Ishikawa (cell line): ENCODE results near the gene SMURF1.

ENCODE experiments used
- CEBPB ChIP-seq: IDR thresholded peaks from 2 replicates; pipeline ENCODE4 v1.6.1; 2012
- CREB1 ChIP-seq: IDR thresholded peaks from 2 replicates; pipeline ENCODE4 v1.6.1; 2012; ENCODE audit warnings: low read depth
- EGR1 ChIP-seq: IDR thresholded peaks from 2 replicates; pipeline ENCODE4 v1.6.1; 2012
- EP300 ChIP-seq: IDR thresholded peaks from 2 replicates; pipeline ENCODE4 v1.6.1; 2012; ENCODE audit warnings: borderline replicate concordance
- FOXM1 ChIP-seq: IDR thresholded peaks from 2 replicates; pipeline ENCODE4 v1.6.1; 2012; ENCODE audit warnings: low read depth, borderline replicate concordance
- NFIC ChIP-seq: IDR thresholded peaks from 2 replicates; pipeline ENCODE4 v1.6.1; 2012
- RAD21 ChIP-seq: IDR thresholded peaks from 2 replicates; pipeline ENCODE4 v1.6.1; 2012; ENCODE audit warnings: low read depth
- TAF1 ChIP-seq: IDR thresholded peaks from 2 replicates; pipeline ENCODE4 v1.6.1; 2012; ENCODE audit warnings: low read depth, mild to moderate bottlenecking
- TCF12 ChIP-seq: IDR thresholded peaks from 2 replicates; pipeline ENCODE4 v1.6.1; 2012; ENCODE audit warnings: low read depth
- TEAD4 ChIP-seq: IDR thresholded peaks from 2 replicates; pipeline ENCODE4 v1.6.1; 2012
- YY1 ChIP-seq: IDR thresholded peaks from 2 replicates; pipeline ENCODE4 v1.6.1; 2012; ENCODE audit warnings: low read depth
- ZBTB7A ChIP-seq: IDR thresholded peaks from 2 replicates; pipeline ENCODE4 v1.6.1; 2012; ENCODE audit warnings: low read depth
- TF ChIP-seq, protein P1 (sequence below): IDR thresholded peaks from 2 replicates; pipeline ENCODE4 v1.6.1; 2012
- TF ChIP-seq, protein P2 (sequence below): IDR thresholded peaks from 2 replicates; pipeline ENCODE4 v1.6.1; 2012; ENCODE audit warnings: low read depth, mild to moderate bottlenecking
- TF ChIP-seq, protein P3 (sequence below): IDR thresholded peaks from 2 replicates; pipeline ENCODE4 v1.6.1; 2012

SMURF1 gene

DNA sequence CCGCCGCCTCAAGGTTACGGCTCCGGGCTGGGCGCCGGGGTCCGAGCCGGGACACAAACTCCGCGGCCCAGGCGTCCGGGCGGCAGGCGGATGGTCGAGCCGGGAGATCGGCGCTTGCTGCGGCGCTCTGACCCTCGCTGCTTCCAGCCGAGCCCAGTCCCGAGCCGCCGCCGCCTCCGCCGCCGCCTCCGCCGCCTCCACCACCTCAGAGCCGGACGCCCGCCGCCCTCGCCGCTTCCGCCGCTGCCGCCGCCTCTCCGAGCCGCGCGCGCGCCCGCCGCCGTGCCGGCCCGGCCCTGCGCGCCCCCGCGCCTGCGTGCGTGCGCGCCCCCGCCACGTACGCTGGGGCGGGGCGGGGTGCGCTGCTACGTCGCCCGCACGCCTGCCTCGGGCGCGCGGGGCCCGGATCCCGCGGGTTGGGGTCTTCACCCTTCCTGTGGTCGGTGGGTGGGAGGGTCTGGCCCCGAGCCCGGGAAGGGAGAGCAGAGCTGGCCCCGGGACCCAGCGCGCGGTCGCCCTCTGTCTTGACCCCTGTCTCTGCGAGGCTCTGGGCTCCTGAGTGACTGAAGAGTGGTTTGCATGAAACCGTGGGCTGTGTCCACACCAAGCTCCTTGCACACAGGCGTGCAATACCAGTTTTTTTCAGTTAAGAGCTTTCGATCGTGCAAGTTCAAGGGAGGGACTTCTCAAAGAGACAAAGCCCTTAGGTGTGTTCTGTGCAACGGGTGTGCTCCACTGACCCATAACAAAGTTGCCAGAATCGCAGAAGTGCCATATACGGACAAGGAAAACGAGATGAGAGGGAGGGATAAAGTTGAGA is at the start of gene SMURF1:
SMURF1 (minus strand) TSS at position 256 of the 820 bp plus-strand sequence. CDS start 328 bp downstream, outside the sequence.
- TF ChIP-seq, protein P1, sequence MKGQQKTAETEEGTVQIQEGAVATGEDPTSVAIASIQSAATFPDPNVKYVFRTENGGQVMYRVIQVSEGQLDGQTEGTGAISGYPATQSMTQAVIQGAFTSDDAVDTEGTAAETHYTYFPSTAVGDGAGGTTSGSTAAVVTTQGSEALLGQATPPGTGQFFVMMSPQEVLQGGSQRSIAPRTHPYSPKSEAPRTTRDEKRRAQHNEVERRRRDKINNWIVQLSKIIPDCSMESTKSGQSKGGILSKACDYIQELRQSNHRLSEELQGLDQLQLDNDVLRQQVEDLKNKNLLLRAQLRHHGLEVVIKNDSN, result no peak
- TF ChIP-seq YY1, result no peak
- TF ChIP-seq, protein P2, sequence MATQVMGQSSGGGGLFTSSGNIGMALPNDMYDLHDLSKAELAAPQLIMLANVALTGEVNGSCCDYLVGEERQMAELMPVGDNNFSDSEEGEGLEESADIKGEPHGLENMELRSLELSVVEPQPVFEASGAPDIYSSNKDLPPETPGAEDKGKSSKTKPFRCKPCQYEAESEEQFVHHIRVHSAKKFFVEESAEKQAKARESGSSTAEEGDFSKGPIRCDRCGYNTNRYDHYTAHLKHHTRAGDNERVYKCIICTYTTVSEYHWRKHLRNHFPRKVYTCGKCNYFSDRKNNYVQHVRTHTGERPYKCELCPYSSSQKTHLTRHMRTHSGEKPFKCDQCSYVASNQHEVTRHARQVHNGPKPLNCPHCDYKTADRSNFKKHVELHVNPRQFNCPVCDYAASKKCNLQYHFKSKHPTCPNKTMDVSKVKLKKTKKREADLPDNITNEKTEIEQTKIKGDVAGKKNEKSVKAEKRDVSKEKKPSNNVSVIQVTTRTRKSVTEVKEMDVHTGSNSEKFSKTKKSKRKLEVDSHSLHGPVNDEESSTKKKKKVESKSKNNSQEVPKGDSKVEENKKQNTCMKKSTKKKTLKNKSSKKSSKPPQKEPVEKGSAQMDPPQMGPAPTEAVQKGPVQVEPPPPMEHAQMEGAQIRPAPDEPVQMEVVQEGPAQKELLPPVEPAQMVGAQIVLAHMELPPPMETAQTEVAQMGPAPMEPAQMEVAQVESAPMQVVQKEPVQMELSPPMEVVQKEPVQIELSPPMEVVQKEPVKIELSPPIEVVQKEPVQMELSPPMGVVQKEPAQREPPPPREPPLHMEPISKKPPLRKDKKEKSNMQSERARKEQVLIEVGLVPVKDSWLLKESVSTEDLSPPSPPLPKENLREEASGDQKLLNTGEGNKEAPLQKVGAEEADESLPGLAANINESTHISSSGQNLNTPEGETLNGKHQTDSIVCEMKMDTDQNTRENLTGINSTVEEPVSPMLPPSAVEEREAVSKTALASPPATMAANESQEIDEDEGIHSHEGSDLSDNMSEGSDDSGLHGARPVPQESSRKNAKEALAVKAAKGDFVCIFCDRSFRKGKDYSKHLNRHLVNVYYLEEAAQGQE, result no peak
- TF ChIP-seq TCF12, result 0 out of 2 replicates have a peak, but pooled peaks have one; percentile 10
- TF ChIP-seq RAD21, result no peak
- no peak for TF ChIP-seq CEBPB
- no peak for TF ChIP-seq FOXM1
- no peak for TF ChIP-seq TEAD4
- peak; percentile 73; the same call in 1 of the 2 replicates for TF ChIP-seq TAF1
- TF ChIP-seq EGR1, result no peak
- TF ChIP-seq NFIC, result no peak
- no peak for TF ChIP-seq CREB1
- peak; percentile 91; the same call in 1 of the 2 replicates for TF ChIP-seq ZBTB7A
- TF ChIP-seq, protein P3, sequence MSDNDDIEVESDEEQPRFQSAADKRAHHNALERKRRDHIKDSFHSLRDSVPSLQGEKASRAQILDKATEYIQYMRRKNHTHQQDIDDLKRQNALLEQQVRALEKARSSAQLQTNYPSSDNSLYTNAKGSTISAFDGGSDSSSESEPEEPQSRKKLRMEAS, result 0 out of 2 replicates have a peak, but pooled peaks have one; percentile 12
- TF ChIP-seq EP300, result no peak

DNA sequence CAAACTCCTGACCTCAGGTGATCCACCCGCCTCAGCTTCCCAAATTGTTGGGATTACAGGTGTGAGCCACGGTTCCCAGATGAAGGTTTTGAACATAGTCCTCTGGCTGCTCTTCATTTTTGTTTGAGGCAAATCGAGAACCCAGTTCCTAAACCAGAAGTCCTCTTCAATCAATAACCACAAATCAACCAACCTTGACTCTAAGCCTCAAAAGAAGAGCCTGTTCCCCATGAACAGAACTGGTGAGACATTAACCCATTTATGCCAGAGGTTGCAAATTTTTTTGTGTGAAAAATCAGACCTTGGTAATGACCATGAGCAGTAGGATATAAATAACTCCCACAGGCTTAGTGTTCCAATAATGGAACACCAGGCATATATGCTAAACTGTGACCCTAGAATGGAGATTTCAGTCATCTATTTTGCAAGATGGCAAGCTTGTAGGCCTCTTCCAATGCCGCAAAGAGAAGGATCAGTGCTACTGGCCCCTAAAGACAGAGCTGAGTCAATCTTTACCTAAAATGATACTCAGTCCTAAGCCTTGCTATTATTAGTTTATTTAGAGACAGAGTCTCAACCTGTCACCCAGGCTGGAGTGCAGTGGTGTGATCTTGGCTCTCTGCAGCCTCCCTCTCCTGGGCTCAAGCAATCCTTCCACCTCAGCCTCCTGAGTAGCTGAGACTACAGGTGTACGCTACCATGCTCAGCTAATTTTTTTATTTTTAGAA is 48.1 kb upstream of the SMURF1 start:
- TF ChIP-seq, protein P1, result no peak
- TF ChIP-seq ZBTB7A (no peak), EP300 (no peak), EGR1 (no peak), YY1 (no peak), CREB1 (no peak), FOXM1 (no peak), CEBPB (no peak), TCF12 (no peak), TAF1 (no peak)
- TF ChIP-seq, protein P2, result no peak
- TF ChIP-seq, protein P3, result no peak

DNA sequence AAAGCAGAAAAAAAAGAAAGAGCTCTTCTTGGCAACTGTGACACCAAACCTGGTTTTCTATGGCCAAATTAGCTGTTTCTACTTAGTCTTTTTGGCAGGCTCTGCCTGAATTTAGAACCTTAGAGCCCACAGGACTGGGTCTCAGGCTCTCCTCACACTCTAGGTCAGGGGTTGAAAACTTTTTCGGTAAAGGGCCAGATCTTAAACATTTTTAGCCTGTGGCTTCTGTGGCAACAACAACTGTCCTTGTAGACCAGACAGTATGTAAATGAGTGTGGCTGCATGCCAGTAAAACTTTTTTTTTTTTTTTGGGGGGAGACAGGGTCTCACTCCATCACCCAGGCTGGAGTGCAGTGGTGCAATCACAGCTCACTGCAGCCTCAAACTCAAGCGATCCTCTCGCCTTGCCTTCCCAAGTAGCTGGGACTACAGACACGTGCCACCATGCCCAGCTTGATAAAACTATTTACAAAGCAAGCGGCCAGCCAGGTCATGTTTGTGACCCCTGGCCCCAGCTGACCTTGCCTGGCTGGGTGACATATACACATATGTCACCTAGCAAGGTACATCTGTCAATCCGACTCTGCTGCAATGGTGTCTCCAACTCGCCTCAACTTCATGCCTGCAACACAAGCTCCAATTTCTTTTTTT is 46.6 kb upstream of the SMURF1 start:
- no peak for TF ChIP-seq FOXM1
- TF ChIP-seq YY1, result no peak
- TF ChIP-seq TEAD4, result no peak
- no peak for TF ChIP-seq EGR1
- TF ChIP-seq, protein P3, result no peak
- TF ChIP-seq, protein P2, result no peak
- TF ChIP-seq TCF12, result no peak
- TF ChIP-seq EP300, result no peak
- TF ChIP-seq TAF1, result no peak
- TF ChIP-seq CREB1, result no peak
- no peak for TF ChIP-seq CEBPB
- TF ChIP-seq NFIC, result no peak
- no peak for TF ChIP-seq RAD21
- TF ChIP-seq ZBTB7A, result no peak
- TF ChIP-seq, protein P1, result no peak
